ENCODE results near the gene KRT74.

Gene KRT74

DNA sequence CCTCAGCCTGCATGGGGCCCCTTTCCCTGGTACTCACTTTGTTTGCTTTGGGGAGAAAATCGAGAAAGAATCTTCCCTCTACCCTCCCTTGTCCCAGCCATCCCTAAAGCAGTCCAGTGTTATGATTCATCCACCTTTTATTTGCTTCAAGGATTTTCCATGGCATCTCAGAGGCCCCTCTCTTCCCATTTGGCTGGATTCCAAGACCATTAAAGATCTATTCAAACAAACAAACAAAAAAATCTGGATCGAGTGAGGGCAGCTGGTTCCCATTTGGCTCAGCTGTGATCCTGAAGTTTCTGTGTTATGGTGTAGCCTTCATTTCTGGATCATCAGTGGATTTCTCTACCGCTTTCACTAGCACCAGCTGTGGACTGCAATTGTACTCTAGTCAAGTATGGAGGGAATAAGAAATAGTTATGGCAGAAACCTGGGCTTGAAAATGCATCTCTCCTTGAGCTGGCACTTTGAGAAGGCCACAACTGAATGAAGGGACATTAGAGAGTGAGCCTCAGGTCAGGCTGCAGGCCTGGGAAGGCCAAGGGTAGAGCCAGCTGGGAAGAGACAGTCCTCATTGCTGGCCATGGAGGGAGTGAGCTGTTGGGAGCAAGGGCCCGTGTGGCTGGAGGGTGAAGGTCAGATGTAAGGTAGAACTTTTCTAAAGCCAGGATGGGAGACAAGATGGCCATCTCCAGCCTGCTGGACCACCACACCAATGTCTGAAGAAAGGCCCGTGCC is 34.4 kb downstream of the KRT74 start:
- H3K36me3 ChIP-seq (ENCODE audit: control insufficient read depth in 4 of 4, insufficient read depth in 4 of 4, low read length in 3 of 4) = no peaks in the 10 kb centered on the region
- H3K27me3 ChIP-seq (replicated peaks in 2 of 5; ENCODE audit: control insufficient read depth in 4 of 5, insufficient read depth in 5 of 5, low read length in 4 of 5) = peaks cover 0 to 2% (median 0%) of the 10 kb centered on the region in 5 experiments
- H3K4me1 ChIP-seq (ENCODE audit: control extremely low read depth in 1 of 4, control insufficient read depth in 4 of 4, insufficient read depth in 4 of 4, low read length in 3 of 4) = no peaks in the 10 kb centered on the region
- no peaks in the 10 kb centered on the region for H3K9me3 ChIP-seq (ENCODE audit: control extremely low read depth in 1 of 5, control insufficient read depth in 4 of 5, insufficient read depth in 2 of 5, low read depth in 1 of 5, low read length in 4 of 5)
- H3K4me3 ChIP-seq (ENCODE audit: control insufficient read depth in 1 of 7, extremely low read depth in 1 of 7, insufficient read depth in 4 of 7, low read depth in 2 of 7, low read length in 6 of 7) = no peak overlapping the region
- no peak overlapping the region for H3K27ac ChIP-seq (ENCODE audit: insufficient read depth in 1 of 2, low read depth in 1 of 2, low read length in 2 of 2, poor library complexity in 1 of 2, severe bottlenecking in 2 of 2)
- CTCF ChIA-PET = interaction anchor here (1.0 kb wide), 1 partner anchor 43 kb away, joined by 3 read pairs; no protein-coding TSS in a partner anchor
- POLR2A ChIA-PET = no interaction called here
- 83% methylated on average over 5 of the region's 5 CpGs for WGBS (ENCODE audit: insufficient coverage)
- DNase-seq = no peak

DNA sequence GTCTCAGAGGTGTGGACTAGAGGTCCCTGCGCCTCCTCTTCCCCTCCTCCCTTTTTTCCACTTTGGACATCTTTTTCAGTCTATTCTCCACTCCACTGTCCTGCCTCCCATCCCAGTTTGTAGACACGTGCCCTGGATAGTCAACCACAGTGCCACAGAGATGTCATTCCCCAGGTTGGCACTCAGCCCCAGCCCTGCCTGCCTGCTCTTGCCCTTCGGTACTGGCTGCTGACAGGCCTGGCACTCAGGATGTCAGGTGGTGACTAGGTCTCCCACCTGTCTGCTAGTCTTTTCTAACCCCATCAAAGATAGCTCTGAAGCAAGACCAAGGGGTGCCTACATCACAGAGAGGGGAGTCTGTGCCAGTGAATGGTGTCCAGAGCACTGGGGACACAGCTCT is 36.5 kb downstream of the KRT74 start:
- H3K36me3 ChIP-seq (ENCODE audit: control insufficient read depth in 4 of 4, insufficient read depth in 4 of 4, low read length in 3 of 4) = no peaks in the 10 kb centered on the region
- ChIA-PET CTCF (interaction anchor here (1.0 kb wide), 1 partner anchor 165 kb away, joined by 3 read pairs; no protein-coding TSS in a partner anchor), POLR2A (no interaction called here)
- H3K27ac ChIP-seq (ENCODE audit: insufficient read depth in 1 of 2, low read depth in 1 of 2, low read length in 2 of 2, poor library complexity in 1 of 2, severe bottlenecking in 2 of 2) = no peak overlapping the region
- H3K4me1 ChIP-seq (ENCODE audit: control extremely low read depth in 1 of 4, control insufficient read depth in 4 of 4, insufficient read depth in 4 of 4, low read length in 3 of 4) = no peaks in the 10 kb centered on the region
- no peaks in the 10 kb centered on the region for H3K9me3 ChIP-seq (ENCODE audit: control extremely low read depth in 1 of 5, control insufficient read depth in 4 of 5, insufficient read depth in 2 of 5, low read depth in 1 of 5, low read length in 4 of 5)
- H3K4me3 ChIP-seq (ENCODE audit: control insufficient read depth in 1 of 7, extremely low read depth in 1 of 7, insufficient read depth in 4 of 7, low read depth in 2 of 7, low read length in 6 of 7) = no peak overlapping the region
- 88% methylated on average over 3 of the region's 3 CpGs for WGBS (ENCODE audit: insufficient coverage)
- peaks cover 0 to 2% (median 0%) of the 10 kb centered on the region in 5 experiments for H3K27me3 ChIP-seq (replicated peaks in 2 of 5; ENCODE audit: control insufficient read depth in 4 of 5, insufficient read depth in 5 of 5, low read length in 4 of 5)
- DNase-seq = no peak

DNA sequence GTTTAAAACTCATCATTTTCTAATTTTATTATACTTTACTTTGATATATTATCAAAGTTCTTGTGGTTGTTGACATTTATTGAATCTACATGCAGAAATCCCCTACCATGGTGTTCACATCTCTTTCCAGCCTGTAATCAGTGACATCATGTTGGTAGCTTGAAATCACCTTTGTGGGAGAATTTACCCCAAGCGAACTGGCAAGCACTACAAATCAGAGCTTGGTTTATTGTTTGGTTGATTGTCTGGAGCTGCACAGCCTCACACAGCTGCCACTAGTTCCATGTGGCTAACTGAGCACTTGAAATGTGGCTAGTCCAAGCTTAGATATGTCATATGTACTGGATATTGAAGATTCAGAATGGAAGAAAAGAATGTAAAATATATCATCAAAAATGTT is 38.1 kb downstream of the KRT74 start:
- Histone ChIP-seq H3K4me1 (ENCODE audit: control extremely low read depth in 1 of 4, control insufficient read depth in 4 of 4, insufficient read depth in 4 of 4, low read length in 3 of 4) (no peaks in the 10 kb centered on the region), H3K27ac (ENCODE audit: insufficient read depth in 1 of 2, low read depth in 1 of 2, low read length in 2 of 2, poor library complexity in 1 of 2, severe bottlenecking in 2 of 2) (no peak overlapping the region), H3K36me3 (ENCODE audit: control insufficient read depth in 4 of 4, insufficient read depth in 4 of 4, low read length in 3 of 4) (no peaks in the 10 kb centered on the region), H3K9me3 (ENCODE audit: control extremely low read depth in 1 of 5, control insufficient read depth in 4 of 5, insufficient read depth in 2 of 5, low read depth in 1 of 5, low read length in 4 of 5) (no peaks in the 10 kb centered on the region), H3K27me3 (replicated peaks in 2 of 5; ENCODE audit: control insufficient read depth in 4 of 5, insufficient read depth in 5 of 5, low read length in 4 of 5) (peaks cover 0 to 4% (median 0%) of the 10 kb centered on the region in 5 experiments), H3K4me3 (ENCODE audit: control insufficient read depth in 1 of 7, extremely low read depth in 1 of 7, insufficient read depth in 4 of 7, low read depth in 2 of 7, low read length in 6 of 7) (no peak overlapping the region)
- 33% methylated on average over 1 of the region's 1 CpG for WGBS (ENCODE audit: insufficient coverage)
- DNase-seq = no peak
- ChIA-PET POLR2A (no interaction called here), CTCF (no interaction called here)

DNA sequence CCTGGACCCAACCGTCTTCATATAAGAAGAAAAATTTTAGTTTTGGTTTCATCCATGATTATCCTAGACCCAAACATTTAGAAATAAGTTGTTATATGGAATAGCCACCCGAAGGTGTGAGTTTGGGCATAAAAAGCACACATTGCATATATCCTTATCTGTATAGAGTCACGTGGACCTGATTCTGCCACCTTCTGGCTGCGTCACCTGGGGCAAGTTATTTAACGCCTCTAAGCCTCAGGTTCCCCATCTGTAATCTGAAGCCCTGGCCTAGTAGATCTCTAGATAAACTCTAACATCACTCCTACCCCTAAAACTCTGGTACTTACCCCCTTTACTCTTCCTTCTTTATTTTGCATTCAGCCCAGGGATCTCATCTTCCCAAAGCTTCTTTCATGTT is 39.2 kb downstream of the KRT74 start:
- Histone ChIP-seq H3K27me3 (replicated peaks in 2 of 5; ENCODE audit: control insufficient read depth in 4 of 5, insufficient read depth in 5 of 5, low read length in 4 of 5) (peaks cover 0 to 8% (median 0%) of the 10 kb centered on the region in 5 experiments), H3K4me3 (ENCODE audit: control insufficient read depth in 1 of 7, extremely low read depth in 1 of 7, insufficient read depth in 4 of 7, low read depth in 2 of 7, low read length in 6 of 7) (no peak overlapping the region), H3K9me3 (ENCODE audit: control extremely low read depth in 1 of 5, control insufficient read depth in 4 of 5, insufficient read depth in 2 of 5, low read depth in 1 of 5, low read length in 4 of 5) (no peaks in the 10 kb centered on the region), H3K27ac (ENCODE audit: insufficient read depth in 1 of 2, low read depth in 1 of 2, low read length in 2 of 2, poor library complexity in 1 of 2, severe bottlenecking in 2 of 2) (no peak overlapping the region), H3K4me1 (ENCODE audit: control extremely low read depth in 1 of 4, control insufficient read depth in 4 of 4, insufficient read depth in 4 of 4, low read length in 3 of 4) (no peaks in the 10 kb centered on the region), H3K36me3 (ENCODE audit: control insufficient read depth in 4 of 4, insufficient read depth in 4 of 4, low read length in 3 of 4) (no peaks in the 10 kb centered on the region)
- POLR2A ChIA-PET = no interaction called here
- 88% methylated on average over 4 of the region's 5 CpGs for WGBS (ENCODE audit: insufficient coverage)
- peak; percentile 7 to 34 (median 8) for DNase-seq
- CTCF ChIA-PET = interaction anchor here (0.8 to 1.6 kb wide), 3 partner anchors 10 to 160 kb away, joined by 3 to 4 read pairs (median 3); no protein-coding TSS in a partner anchor

DNA sequence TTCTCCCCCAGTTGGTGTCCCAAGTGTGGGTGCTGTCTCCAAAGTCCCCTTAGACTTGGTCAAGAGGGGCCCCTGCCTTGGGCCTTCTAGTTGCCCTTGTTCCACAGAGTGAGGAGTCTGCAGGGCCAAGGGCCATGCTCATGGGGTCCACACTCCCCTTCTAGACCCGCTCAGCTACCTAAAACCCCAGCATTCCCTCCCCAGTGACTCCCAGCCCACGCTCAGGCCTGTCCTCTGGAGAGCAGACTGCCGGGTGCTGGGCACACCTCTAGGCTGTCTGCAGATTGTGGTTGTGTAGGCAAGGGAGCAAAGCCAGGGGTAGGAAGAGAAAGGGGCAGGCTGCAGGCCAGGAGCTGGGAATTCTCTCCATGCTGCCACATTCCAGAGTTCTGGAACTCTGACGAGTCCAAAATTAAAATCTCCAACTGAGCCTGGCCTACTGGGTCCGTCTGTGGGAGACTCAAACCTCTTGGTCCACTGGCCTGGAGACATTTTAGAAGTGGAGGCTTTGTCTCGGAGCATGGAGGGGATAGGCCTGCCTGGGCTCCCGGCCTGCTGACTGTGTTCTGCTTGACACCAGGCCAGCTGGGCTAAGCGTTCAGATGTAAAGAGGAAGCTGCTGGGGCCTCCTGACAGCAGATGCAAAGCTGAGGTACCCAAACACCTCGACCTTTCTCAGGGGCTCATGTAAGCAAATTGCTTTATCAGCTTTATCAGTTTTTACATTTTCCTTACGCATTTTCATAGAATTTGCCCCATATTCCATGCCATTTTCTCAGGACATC is 39.8 kb downstream of the KRT74 start:
- CTCF ChIA-PET = interaction anchor here (0.8 to 1.6 kb wide), 3 partner anchors 11 to 160 kb away, joined by 3 to 4 read pairs (median 3); no protein-coding TSS in a partner anchor

DNA sequence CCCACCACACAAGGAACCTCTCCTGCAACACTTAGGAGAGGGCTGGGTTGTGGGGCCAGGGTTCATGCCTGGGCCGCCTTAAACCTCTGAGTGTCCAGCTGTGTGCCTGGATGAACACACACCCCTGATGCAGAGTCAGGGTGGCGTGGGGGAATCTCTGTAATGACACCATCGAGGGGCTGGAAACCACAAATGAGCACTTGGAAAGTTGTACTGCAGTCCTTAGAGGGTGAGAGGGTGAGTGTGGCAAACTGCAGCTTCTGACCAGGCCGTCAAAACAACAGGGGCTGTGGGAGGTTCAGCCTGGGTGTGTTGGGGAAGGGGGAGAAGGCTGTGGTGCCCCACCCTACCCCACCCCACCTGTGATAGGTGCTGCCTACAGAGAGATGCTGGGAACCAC is 41.0 kb downstream of the KRT74 start:
- Histone ChIP-seq H3K27me3 (replicated peaks in 2 of 5; ENCODE audit: control insufficient read depth in 4 of 5, insufficient read depth in 5 of 5, low read length in 4 of 5) (peaks cover 0 to 5% (median 0%) of the 10 kb centered on the region in 5 experiments), H3K4me3 (ENCODE audit: control insufficient read depth in 1 of 7, extremely low read depth in 1 of 7, insufficient read depth in 4 of 7, low read depth in 2 of 7, low read length in 6 of 7) (no peak overlapping the region)

More for the DNA sequence above, 39.8 kb downstream of the KRT74 start:
- Histone ChIP-seq H3K27ac (ENCODE audit: insufficient read depth in 1 of 2, low read depth in 1 of 2, low read length in 2 of 2, poor library complexity in 1 of 2, severe bottlenecking in 2 of 2) (no peak overlapping the region), H3K4me3 (ENCODE audit: control insufficient read depth in 1 of 7, extremely low read depth in 1 of 7, insufficient read depth in 4 of 7, low read depth in 2 of 7, low read length in 6 of 7) (no peak overlapping the region), H3K9me3 (ENCODE audit: control extremely low read depth in 1 of 5, control insufficient read depth in 4 of 5, insufficient read depth in 2 of 5, low read depth in 1 of 5, low read length in 4 of 5) (no peaks in the 10 kb centered on the region), H3K4me1 (ENCODE audit: control extremely low read depth in 1 of 4, control insufficient read depth in 4 of 4, insufficient read depth in 4 of 4, low read length in 3 of 4) (no peaks in the 10 kb centered on the region), H3K36me3 (ENCODE audit: control insufficient read depth in 4 of 4, insufficient read depth in 4 of 4, low read length in 3 of 4) (no peaks in the 10 kb centered on the region), H3K27me3 (replicated peaks in 2 of 5; ENCODE audit: control insufficient read depth in 4 of 5, insufficient read depth in 5 of 5, low read length in 4 of 5) (peaks cover 0 to 8% (median 0%) of the 10 kb centered on the region in 5 experiments)
- 68% methylated on average over 8 of the region's 10 CpGs for WGBS (ENCODE audit: insufficient coverage)
- DNase-seq = peak; percentile 6 to 39 (median 32)
- POLR2A ChIA-PET = no interaction called here

More for the DNA sequence above, 41.0 kb downstream of the KRT74 start:
- Histone ChIP-seq H3K4me1 (ENCODE audit: control extremely low read depth in 1 of 4, control insufficient read depth in 4 of 4, insufficient read depth in 4 of 4, low read length in 3 of 4) (no peaks in the 10 kb centered on the region), H3K9me3 (ENCODE audit: control extremely low read depth in 1 of 5, control insufficient read depth in 4 of 5, insufficient read depth in 2 of 5, low read depth in 1 of 5, low read length in 4 of 5) (no peaks in the 10 kb centered on the region), H3K27ac (ENCODE audit: insufficient read depth in 1 of 2, low read depth in 1 of 2, low read length in 2 of 2, poor library complexity in 1 of 2, severe bottlenecking in 2 of 2) (no peak overlapping the region), H3K36me3 (ENCODE audit: control insufficient read depth in 4 of 4, insufficient read depth in 4 of 4, low read length in 3 of 4) (no peaks in the 10 kb centered on the region)
- ChIA-PET POLR2A (no interaction called here), CTCF (interaction anchor here (0.5 to 1.4 kb wide), 3 partner anchors 9 to 12 kb away, joined by 3 read pairs; no protein-coding TSS in a partner anchor)
- 35% methylated on average over 2 of the region's 4 CpGs for WGBS (ENCODE audit: insufficient coverage)
- no peak for DNase-seq
